GM12801 (cell line): ENCODE results near the gene HTR4.

Source experiments
- CTCF ChIP-seq: IDR thresholded peaks from one replicate; pipeline ENCODE4 v1.5.1; 2011; ENCODE audit warnings: control low read depth; ENCODE audit not compliant: insufficient read length; ENCODE audit errors: extremely low read depth

HTR4 gene

DNA sequence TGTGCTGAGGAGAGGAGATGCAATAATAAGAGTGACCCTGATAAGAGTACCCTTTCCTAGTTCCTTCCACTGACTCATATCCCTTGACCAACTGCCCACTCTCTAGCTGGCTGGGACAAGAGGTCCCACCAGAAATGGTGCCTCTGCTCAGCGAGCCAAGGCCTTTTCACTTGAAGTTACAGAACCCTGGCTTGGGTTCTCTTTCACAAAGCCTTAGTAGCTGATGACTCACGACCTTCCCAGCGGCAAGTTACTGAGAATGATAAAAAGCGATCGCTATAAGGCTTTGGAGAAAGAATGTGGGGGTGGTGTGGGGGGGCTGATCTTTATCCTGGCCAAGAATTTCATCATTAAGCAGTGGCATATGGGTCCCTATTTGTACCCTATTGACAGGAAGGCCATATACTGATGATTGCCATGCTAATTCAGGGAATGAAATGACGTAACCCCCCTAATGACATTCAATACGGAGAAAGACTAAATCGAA is 180.3 kb downstream of the HTR4 start:
- TF ChIP-seq CTCF, result no peak

DNA sequence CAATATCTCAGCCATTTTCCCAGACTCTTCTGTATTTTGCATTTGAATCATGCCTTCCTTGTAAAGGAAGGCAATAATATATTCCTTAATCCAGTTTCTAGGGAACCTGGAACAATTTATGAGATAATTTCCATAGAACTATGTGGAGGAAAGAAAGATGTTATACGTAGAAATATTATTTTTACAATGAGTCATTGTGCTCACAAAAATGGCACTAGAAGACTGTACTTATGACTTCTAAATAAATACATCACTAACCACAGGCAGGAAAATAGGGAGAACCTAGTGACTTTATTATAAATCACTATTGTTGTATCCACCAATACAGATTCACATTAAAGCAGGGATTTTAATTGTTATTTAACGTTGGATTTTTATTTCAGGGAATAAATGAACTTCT is 182.9 kb downstream of the HTR4 start:
- no peak for TF ChIP-seq CTCF

GRCh38 chr5:148469501-148469935 is 184.8 kb downstream of the HTR4 start:
- TF ChIP-seq CTCF, result no peak

DNA sequence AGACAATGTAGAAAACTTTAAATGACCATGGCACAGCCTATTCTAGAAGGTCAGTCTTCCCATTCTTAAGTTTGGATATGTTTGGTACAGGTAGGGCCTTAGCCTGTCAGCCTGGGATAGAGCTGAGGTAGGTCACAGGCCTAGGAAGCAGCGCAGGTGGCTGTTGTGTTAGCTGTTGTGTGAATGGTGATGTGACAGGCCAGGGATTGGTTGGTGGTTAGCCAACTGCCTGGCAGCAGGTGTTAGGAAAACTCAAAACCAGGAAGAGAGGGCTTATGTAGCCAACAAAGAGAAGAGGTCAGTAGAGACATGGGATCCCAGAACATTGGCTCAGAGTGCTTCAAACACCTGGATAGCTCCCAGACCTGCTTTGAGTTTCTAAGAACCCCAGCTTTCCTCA is 186.4 kb downstream of the HTR4 start:
- no peak for TF ChIP-seq CTCF

DNA sequence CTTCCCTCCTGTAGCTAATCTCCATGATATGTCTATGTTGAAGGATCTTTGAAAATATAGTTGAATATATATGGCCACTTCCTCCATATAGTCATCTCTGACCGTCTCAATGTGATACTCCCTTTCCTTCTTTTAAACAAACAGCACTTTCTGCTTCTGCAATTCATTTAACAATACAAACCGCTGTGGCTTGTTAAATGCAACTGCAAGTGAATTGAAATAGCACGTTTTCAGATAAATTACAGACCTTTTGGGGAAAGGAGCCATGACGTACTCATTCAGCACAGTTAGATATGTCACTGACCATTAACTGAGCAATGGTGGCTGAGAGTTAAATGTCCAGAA is 188.1 kb downstream of the HTR4 start:
- no peak for TF ChIP-seq CTCF

DNA sequence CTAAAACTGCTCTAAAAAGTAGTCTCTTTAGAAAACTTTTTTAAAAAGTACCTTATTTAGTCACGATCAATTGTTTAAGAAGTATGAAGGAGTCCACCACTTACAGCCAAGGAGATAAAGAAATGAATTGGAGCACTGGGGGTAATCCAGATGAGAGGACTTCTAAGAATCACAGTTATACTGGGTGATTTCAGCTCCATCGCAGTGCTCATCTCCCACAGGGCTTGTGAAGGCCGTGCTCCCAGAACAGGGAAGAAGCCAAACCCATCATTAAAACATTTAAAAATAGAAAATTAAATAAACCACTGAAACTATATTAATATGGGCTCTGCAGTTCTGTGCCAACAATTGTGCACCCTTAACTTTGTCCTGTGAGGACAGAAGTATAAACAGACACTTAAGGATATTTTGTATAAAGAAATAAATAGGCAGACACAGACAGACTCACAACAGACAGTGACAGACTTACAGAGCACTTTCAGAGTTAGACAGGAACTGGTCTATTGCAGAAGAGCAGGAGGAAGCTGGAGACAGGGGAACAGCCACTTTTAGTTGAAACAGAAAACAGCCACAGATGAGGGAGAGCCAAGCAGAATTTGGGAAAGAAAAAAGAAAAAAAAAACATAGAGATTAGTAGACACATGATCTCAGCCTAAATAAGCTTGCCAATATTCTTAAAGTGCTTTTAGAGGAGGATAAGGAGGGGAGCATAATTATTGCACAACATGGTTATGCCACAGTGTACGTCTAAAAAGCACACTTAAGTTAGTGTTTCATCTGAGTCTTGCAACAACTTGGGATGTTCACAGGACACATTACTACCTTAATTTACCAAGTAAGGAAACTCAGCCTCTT is 188.7 kb downstream of the HTR4 start:
- TF ChIP-seq CTCF, result no peak

DNA sequence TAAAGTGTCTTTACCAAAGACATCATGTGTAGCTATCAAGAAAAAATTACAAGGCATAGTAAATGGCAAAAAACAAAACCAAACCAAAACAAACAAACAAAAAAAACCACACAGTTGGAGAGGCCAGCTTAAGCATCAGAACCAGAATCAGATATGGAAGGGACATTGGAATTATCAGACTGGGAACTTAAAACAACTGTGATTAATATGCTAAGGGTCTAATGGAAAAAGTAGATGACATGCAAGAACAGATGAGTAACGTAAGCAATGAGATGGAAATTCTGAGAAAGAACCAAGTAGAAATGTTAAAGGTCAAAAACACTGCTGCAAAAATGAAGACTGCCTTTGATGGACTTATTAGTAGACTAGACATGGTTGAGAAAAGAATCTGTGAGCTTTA is 194.7 kb downstream of the HTR4 start:
- TF ChIP-seq CTCF, result no peak
